NB4 (cell line): ENCODE measurements around the gene SCO2.

Experiments used
- DNase-seq: peaks from one replicate; pipeline ENCODE4 v3.0.0; 2010; ENCODE audit warnings: low read depth
- H3K4me3 ChIP-seq: one replicate; pipeline ENCODE4 v1.5.1; 2011; ENCODE audit warnings: mild to moderate bottlenecking, low read depth, low read length, moderate library complexity
- CTCF ChIP-seq: IDR thresholded peaks from one replicate; pipeline ENCODE4 v1.5.1; 2012; ENCODE audit warnings: low read depth, low read length
- MAX ChIP-seq: IDR thresholded peaks from 2 replicates; pipeline ENCODE4 v1.6.1; 2011; ENCODE audit warnings: low read depth, low read length
- MYC ChIP-seq: IDR thresholded peaks from 2 replicates; pipeline ENCODE4 v1.6.1; 2011; ENCODE audit warnings: low read depth, low read length
- POLR2A ChIP-seq: IDR thresholded peaks from 2 replicates; pipeline ENCODE4 v1.6.1; 2011; ENCODE audit warnings: mild to moderate bottlenecking; ENCODE audit not compliant: insufficient read length; ENCODE audit errors: extremely low read depth

Gene SCO2

GRCh38 chr22:50571264-50572175, 46.1 kb upstream of the SCO2 start:
- no peak for DNase-seq
- TF ChIP-seq POLR2A (no peak), MAX (no peak), CTCF (no peak), MYC (no peak)
- H3K4me3 ChIP-seq: no peak overlapping the region

GRCh38 chr22:50570861-50571260, 45.5 kb upstream of the SCO2 start:
- TF ChIP-seq MYC (no peak), POLR2A (no peak), MAX (no peak), CTCF (no peak)
- no peak overlapping the region for H3K4me3 ChIP-seq
- no peak for DNase-seq

GRCh38 chr22:50569896-50570535, 44.6 kb upstream of the SCO2 start:
- TF ChIP-seq POLR2A: no peak
- no peak for TF ChIP-seq MYC
- no peak for TF ChIP-seq MAX
- TF ChIP-seq CTCF: no peak

GRCh38 chr22:50569041-50569459, 43.7 kb upstream of the SCO2 start:
- no peak overlapping the region for H3K4me3 ChIP-seq
- TF ChIP-seq CTCF: no peak
- no peak for TF ChIP-seq MAX
- TF ChIP-seq POLR2A: no peak
- no peak for TF ChIP-seq MYC
- no peak for DNase-seq

More at GRCh38 chr22:50569896-50570535, 44.6 kb upstream of the SCO2 start:
- no peak for DNase-seq
- H3K4me3 ChIP-seq: no peak overlapping the region

- no peak for DNase-seq
- TF ChIP-seq POLR2A: no peak
- no peak for TF ChIP-seq CTCF
- TF ChIP-seq MYC: no peak
- no peak for TF ChIP-seq MAX
- H3K4me3 ChIP-seq: no peak overlapping the region
Measured at GRCh38 chr22:50568626-50569025, 43.2 kb upstream of the SCO2 start.
